GM12801 (cell line): Measurements from ENCODE around the gene BTG4.

ENCODE experiments used
- TF ChIP-seq, protein P1 (sequence below): IDR thresholded peaks from one replicate; pipeline ENCODE4 v1.5.1; 2011; ENCODE audit warnings: control low read depth; ENCODE audit not compliant: insufficient read length; ENCODE audit errors: extremely low read depth

Gene BTG4

DNA sequence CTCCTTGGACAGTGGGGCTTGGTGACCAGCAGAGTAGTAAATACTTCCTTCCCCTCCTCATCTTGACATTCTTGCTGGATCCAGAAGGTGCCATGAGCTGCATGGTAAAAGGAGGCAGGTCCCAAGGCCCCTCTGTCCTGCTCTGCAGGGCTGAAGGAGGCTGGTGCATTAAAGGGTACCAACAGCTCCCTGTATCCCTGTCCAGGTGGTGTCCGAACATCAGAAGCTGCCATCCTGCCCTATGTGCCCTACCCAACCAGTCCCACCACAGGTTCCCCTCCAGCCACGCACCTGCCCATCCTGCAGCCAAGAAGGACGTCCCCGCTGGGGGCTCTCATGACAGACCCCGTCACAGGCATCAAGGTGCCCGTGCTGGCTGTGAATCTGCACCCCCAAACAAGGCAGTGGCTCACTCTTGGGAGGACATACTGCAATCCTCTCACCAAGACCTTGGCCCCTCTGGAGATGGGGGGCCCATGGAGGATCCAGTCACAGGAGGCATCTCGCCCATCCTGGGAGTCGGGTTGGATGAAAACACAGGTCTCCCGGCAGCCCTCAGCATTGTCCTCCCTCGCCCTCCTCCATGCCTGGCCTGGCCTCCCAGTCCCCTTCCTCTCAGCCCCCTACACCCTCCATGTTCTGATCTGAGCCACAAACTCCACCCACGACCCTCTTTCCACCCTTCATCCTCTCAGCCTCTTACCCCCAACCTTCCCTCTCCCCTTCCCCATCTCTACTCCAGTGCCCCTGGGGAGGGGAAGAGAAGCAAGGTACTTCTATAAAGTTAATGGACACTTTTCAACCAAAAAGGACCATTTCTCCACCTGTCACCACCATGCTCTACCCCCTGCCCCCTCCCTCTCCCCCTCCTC, 55.1 kb downstream of the BTG4 start:
- TF ChIP-seq, protein P1, sequence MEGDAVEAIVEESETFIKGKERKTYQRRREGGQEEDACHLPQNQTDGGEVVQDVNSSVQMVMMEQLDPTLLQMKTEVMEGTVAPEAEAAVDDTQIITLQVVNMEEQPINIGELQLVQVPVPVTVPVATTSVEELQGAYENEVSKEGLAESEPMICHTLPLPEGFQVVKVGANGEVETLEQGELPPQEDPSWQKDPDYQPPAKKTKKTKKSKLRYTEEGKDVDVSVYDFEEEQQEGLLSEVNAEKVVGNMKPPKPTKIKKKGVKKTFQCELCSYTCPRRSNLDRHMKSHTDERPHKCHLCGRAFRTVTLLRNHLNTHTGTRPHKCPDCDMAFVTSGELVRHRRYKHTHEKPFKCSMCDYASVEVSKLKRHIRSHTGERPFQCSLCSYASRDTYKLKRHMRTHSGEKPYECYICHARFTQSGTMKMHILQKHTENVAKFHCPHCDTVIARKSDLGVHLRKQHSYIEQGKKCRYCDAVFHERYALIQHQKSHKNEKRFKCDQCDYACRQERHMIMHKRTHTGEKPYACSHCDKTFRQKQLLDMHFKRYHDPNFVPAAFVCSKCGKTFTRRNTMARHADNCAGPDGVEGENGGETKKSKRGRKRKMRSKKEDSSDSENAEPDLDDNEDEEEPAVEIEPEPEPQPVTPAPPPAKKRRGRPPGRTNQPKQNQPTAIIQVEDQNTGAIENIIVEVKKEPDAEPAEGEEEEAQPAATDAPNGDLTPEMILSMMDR: no peak

DNA sequence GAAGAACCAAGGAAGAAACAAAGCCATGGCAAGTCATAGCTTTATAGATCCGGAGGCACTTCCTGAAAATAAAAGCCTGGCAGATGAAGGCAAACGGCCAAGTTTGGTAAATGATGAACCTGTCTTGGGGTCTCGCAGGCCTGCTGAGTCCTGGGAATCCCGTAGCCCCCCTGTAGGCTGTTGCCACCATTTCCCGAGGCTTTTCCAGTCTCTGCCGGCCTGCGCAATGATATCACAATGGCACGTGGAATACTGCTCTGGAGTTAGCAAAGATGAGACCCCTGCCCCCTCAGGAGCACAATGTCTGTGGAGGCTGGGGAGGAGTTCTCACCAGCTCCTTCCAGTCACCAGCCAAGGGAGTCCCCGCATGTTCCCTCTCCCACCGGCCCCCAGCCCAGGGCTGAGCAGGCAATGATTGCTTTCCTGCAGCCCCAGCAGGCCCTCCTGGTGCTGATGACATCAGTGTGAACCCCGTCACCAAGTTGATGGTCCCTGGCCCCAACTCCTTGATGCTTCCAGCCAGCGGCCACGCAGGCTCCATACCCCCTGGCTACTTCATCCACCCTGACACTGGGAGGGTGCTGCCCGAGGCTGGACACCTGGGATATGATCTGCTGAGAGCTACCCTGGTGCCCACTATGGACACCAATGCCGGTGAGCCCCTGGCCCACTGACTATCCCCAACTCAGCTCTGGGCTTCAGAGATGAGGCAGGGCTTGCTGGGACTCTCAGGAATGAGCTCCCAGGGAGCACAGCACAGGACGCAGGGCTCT, 55.9 kb downstream of the BTG4 start:
- TF ChIP-seq, protein P1: no peak

DNA sequence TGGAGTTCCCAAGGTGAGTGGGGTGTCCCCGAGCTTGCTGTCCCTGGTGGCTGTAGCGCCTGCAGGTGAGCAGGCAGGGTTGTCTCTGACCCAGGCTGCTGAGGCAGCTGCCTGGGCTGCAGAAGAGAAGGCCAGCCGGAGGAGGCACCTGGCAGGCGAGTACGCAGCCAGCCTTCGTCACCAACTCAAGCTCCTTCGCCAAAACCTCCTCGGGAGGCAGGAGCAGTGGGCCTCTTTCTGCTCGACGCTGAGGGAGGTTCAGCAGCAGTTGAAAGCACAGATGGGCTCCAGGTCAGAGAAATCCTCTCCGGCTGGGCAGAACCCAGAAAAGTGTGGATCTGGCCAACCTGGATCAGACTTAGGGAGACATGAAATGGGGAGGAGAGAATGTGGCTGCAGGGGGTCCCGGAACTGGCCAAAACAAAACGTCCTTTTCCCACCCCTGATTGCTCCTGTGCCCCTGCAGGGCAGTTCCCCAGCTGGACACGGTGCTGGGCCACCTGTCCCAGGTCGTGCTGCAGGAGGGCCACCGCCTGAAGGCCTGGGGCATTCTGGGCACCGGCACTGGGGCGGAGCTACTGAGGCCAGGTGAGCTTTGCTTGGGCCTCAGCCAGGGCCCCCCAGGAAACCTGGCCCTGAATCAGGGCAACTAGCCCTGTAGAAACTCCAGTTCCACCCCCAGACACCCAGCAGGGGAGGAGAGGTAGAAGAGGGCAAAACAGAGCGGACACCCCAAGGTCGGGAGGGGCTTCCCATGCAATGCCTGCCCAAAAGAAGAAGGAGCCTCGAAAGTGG, 56.7 kb downstream of the BTG4 start:
- TF ChIP-seq, protein P1: no peak

DNA sequence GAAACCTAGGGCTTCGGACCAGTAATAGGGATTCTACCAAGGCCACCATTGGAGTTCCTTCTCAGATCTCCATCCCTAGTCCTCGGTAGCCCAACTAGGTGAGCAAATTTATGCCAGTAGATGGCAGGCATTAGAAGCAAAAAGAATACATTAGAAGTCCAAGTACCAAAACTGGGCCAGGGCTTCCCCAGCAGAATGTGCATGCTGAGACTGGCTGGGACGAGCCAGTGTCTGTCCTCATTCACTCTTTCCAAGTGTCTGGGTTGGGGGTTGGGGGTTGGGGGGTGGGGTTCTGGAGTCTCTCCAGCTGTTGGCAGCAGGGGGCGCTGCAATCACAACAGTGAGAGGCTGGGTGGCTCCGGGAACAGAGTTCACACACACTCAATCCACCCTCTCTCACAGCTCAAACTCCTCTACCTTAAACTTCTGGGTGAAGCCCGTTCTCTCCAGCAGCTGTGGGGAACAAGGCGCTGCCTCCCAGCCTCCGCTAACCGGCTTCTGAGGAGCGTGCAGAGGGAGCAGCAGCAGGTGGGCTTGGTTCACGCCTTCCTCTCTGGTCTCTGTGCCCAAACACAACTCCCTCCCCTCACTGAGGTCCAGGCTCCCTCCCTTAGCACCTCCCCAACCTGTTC, 57.5 kb downstream of the BTG4 start:
- TF ChIP-seq, protein P1: no peak

DNA sequence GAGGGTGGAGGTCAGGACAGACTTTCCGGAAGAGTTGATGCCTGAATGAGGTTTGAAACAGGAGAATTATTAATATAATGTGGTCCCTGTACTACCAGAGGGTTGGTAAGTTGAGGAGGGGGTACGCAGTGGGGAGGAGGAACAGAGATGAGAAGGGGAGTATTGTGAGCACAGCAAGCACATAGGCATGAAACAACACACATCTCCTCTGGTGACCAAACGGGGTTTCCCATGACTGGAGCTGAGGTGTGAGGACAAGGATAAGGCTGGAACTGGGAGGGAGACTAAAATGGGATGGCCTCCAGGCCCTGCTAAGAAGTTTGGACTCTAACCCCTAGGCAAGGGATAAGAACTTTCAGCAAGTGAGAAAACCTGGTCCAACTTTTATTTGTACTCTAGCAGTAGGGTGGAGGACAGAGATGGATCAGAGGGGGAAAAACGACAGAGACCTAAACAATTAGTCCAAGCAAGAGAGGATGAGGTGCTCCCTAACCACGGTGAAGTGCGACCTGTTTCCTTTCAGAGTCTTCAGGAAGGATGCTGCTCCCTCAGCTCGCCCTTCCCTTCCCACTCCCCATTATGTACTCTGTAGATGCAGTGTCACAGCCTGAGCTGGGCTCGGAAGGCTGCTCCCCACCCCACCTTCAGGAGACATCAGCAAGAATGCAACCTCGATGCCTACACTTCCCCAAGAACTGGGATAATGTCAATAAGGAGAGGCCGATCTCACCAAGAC, 59.2 kb downstream of the BTG4 start:
- TF ChIP-seq, protein P1: no peak

DNA sequence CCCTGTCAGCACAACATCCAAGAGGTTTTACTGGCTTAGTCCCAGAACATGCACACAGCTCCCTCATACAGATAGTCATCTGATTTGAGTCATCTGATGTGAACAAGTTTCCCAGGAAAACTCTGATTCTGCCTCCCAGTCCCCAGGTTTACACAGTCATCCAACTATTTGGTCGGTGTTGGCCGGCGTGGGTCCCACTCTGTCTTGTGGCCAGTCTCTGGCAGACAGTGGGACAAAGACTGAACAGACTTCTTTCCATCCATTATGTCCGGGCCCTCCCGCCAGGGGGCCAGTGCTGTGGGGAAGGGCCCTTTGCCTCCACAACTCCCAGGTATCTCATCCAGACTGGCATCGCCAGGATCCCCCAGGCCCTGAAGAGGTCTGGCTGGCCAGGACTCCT, 60.0 kb downstream of the BTG4 start:
- TF ChIP-seq, protein P1: no peak
